AG09309 (cell line): ENCODE data around the gene PSTK.

Experiments used
- DNase-seq: peaks from one replicate; pipeline ENCODE4 v3.0.0-alpha.2; 2010; ENCODE audit warnings: low read depth
- H3K4me3 ChIP-seq: 2 replicates; pipeline ENCODE4 v1.5.1; 2011; ENCODE audit warnings: mild to moderate bottlenecking, low read depth, low read length, moderate library complexity; ENCODE audit not compliant: control insufficient read depth
- TF ChIP-seq, protein P1 (sequence below): IDR thresholded peaks from 2 replicates; pipeline ENCODE4 v1.5.1; 2011; ENCODE audit warnings: mild to moderate bottlenecking, low read depth, low read length, inconsistent platforms; ENCODE audit not compliant: insufficient read depth, control insufficient read depth; ENCODE audit errors: missing control alignments

Gene PSTK

DNA sequence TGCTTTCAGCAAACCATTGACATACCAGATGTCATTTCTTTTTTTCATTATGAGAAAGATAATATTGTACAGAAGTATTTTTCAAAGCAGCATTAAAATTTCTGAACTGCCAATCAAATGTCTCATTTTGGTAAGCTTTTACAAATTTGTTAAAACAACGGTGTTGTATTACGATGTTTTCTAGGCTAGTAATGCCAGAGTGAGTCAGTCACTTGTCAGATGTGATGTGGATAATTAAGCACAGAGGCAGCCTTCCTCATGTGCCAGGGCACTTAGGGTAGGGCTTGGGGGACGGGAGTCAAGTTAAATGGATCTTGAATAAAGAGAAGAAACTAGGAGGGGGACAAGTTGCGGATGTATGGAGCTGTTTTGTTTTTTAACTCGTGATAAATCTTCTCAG lies 10.1 kb downstream of the PSTK start:
- no peak overlapping the region for H3K4me3 ChIP-seq
- TF ChIP-seq, protein P1, sequence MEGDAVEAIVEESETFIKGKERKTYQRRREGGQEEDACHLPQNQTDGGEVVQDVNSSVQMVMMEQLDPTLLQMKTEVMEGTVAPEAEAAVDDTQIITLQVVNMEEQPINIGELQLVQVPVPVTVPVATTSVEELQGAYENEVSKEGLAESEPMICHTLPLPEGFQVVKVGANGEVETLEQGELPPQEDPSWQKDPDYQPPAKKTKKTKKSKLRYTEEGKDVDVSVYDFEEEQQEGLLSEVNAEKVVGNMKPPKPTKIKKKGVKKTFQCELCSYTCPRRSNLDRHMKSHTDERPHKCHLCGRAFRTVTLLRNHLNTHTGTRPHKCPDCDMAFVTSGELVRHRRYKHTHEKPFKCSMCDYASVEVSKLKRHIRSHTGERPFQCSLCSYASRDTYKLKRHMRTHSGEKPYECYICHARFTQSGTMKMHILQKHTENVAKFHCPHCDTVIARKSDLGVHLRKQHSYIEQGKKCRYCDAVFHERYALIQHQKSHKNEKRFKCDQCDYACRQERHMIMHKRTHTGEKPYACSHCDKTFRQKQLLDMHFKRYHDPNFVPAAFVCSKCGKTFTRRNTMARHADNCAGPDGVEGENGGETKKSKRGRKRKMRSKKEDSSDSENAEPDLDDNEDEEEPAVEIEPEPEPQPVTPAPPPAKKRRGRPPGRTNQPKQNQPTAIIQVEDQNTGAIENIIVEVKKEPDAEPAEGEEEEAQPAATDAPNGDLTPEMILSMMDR = no peak
- no peak for DNase-seq

DNA sequence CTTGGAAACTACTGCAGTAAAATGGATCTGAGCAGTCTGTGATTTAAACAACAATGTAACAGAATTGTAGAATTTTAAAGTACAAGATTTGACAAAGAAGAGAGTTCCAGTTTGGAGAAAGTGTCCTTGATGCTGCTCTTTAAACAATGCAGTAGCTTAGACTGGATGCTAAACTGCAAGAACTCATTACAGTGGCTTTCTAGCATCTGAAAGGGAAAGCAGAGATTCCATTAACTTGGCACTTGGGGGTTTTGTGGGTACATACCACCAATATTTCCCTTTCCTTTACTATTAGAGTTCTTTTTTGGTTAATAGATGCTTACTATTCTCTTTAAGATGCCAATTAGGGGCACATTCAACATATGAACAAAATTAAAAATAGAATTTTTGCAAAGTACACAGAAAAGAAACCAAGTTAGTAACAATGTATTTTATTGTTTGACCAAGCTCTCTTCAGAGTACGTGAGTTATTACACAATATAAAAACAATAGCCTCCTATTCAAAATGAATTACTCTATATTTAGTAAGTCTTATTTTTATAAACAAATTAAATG lies 11.9 kb downstream of the PSTK start:
- DNase-seq = no peak
- H3K4me3 ChIP-seq = no peak overlapping the region
- TF ChIP-seq, protein P1 = no peak

DNA sequence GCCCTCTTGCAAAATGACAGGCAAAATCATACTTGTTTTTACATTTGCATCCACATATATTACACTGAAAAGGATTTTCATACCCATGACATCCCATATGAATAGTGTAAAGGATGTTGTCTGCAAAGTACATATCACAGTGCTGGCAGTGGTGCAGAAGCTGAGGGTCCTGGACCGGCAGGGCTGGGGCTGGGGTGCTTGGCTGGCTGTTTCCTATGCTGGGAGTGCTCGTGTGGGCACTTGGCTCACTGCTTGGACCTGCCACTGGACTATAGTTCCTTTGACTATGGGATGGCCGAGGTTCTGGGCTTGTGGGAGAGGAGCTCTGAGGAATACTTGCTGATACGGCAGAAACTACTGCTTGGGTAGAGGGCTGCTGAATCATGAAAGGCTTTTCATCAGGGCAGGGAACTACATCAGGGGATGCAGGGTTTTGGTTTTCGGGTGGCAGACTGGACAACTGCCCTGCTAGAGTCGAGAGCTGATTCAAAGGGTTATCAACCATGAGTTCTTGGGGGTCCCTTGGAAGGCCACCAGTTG lies 13.7 kb downstream of the PSTK start:
- TF ChIP-seq, protein P1 = no peak
- no peak for DNase-seq
- H3K4me3 ChIP-seq = no peak overlapping the region

DNA sequence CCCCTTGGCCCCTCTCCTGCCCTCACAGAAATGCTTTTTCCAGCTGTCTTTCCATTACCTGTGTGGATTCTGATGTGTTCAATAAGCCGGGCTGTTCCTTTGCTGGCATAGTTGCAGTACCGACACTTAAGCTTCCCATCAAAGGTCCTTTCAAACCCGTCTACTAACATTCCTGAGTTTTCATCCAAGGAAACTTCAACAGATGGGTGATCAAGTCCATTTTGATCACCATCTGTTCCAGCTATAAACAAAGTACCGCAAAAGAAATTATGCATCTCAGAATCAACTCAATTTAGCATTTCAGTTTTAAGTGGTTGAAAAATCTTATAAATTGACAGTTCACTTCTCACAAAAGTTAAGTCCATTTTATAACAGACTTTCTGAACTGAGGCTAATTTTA lies 15.7 kb downstream of the PSTK start:
- no peak for DNase-seq
- TF ChIP-seq, protein P1 = no peak

DNA sequence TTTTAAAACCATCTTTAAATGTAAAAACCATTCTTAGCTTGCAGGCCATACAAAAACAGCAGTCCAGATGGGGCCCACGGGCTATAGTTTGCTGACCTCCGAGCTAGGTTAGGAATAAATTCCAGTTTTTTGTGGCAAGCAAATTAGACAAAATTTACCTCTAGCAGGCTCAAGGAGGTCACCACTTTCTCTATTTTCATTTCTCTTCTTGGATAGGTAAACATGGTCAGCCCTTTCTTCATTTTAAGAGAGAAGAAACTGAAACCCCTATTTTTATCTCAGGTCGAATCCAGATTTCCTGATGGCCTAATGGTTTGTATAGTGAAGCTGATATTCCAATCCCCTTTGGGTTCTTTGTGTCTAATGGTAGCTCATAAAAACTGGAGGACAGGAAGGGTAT lies 17.7 kb downstream of the PSTK start:
- no peak overlapping the region for H3K4me3 ChIP-seq
- TF ChIP-seq, protein P1 = no peak
- no peak for DNase-seq

More for the DNA sequence above, 15.7 kb downstream of the PSTK start:
- no peak overlapping the region for H3K4me3 ChIP-seq

DNA sequence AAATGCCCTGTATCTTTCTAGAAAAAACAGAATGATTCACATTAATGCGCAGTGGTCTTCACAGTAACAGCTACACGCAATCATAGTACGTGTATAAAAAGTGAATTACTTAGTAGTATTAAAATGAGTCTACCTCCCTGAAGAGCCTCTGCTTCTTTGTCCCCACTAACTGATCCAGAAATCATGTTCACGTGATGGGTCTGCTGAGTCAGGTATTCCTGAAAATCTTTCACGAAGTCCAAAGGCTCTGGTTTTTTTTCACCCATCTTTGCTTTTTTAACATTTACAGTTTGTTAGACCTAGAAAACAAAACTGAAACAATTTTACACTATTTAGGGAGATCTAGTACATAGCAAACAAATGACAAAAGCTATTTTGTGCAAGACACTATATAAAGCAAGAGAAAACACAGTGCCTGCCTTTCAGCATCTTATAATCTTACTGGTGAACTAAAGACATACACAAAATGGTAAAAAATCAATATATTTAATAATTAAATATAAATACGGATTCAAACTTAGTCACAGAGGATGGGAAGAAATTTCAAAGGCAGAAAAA lies 18.2 kb downstream of the PSTK start:
- TF ChIP-seq, protein P1 = no peak
- no peak overlapping the region for H3K4me3 ChIP-seq

More for the DNA sequence above, 18.2 kb downstream of the PSTK start:
- DNase-seq = no peak
